ENCODE results near the gene PAXIP1. TPM values are rescaled to one million over a fixed set of nuclear protein-coding genes. Genes with fewer than 3 reads are reported as not detected.

Gene PAXIP1
- total RNA-seq, 6 experiments from 2014 or later = 6.2 to 6.6 (median 6.4) TPM

DNA sequence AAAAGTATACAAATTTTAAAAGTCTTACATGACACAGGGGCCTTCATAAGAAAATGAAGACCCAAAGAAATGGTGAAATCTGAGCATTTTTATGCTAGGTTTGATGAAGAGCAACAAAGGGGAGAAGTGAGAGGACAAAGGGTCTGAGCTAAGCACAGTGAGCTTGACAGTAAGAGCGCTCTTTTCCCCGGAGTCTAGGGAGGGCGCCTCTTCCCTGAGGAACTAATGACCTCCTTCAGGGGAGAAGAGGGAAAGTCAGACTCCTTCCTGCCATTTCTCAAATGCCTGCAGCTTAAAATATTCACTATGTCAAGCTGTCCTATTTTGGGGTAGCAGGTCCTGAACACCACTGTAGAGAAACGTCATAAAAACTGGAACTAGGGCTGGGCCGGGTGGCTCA, 18.1 kb upstream of the PAXIP1 start:
- DNase-seq (no peak), ATAC-seq (no peak)
- intact Hi-C loops (cut with DNase I) = no loop called here
- TF ChIP-seq, protein P1, sequence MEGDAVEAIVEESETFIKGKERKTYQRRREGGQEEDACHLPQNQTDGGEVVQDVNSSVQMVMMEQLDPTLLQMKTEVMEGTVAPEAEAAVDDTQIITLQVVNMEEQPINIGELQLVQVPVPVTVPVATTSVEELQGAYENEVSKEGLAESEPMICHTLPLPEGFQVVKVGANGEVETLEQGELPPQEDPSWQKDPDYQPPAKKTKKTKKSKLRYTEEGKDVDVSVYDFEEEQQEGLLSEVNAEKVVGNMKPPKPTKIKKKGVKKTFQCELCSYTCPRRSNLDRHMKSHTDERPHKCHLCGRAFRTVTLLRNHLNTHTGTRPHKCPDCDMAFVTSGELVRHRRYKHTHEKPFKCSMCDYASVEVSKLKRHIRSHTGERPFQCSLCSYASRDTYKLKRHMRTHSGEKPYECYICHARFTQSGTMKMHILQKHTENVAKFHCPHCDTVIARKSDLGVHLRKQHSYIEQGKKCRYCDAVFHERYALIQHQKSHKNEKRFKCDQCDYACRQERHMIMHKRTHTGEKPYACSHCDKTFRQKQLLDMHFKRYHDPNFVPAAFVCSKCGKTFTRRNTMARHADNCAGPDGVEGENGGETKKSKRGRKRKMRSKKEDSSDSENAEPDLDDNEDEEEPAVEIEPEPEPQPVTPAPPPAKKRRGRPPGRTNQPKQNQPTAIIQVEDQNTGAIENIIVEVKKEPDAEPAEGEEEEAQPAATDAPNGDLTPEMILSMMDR (IDR thresholded peaks at IDR 0.05) = no peak
- TF ChIP-seq POLR2A (IDR thresholded peaks at IDR 0.05) = no peak
- no peaks in the 10 kb centered on the region for H3K4me1 ChIP-seq
- WGBS (ENCODE audit: insufficient coverage, low coverage, low lambda C conversion rate, missing lambda C conversion rate) = 56% methylated on average over 4 of the region's 5 CpGs
- H3K36me3 ChIP-seq = no peaks in the 10 kb centered on the region
- no peak overlapping the region for H3K27ac ChIP-seq
- H3K4me3 ChIP-seq = no peak overlapping the region
- no peaks in the 10 kb centered on the region for H3K27me3 ChIP-seq
- H3K9me3 ChIP-seq = no peaks in the 10 kb centered on the region

DNA sequence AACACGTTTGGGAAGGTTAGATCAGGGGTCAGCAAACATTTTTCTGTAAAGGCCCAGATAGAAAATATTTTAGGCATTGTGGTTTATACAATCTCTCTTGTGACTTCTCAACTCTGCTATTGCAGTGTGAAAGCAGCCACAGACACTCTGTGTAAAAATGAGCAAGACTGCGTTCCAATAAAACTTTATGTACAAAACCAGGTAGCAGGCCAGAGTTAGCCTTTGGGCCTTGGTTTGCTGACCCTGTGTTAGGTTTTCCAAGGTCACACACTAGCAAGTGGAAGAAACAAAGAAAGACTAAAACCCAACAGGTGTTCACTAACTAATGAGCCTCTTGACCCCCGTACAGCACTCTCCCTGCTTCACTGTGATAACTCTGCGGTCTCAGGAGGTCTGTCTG, 14.9 kb upstream of the PAXIP1 start:
- WGBS (ENCODE audit: insufficient coverage, low coverage, low lambda C conversion rate, missing lambda C conversion rate) = 95% methylated on average over 4 of the region's 4 CpGs

DNA sequence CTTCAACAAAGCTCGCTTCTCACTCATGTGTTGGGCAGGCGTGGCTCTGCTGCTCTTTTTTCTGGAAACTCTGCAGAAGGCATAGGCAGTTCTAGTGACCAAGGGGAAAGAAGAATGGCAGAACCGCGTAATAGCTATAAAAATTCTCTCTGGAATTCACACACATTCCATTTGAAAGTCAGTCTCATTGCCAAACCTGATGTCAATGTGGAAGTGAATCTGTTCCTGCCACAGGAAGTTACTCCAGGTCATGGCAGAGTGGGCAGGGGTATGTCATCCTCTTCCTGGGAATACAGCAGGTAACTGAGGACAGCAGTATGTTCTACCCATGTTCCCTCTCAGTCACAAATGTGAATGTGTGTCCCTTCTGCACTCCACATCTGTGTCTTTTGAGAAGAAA, 8.2 kb upstream of the PAXIP1 start:
- intact Hi-C loops (cut with DNase I) = no loop called here
- no peak overlapping the region for H3K27ac ChIP-seq
- H3K4me3 ChIP-seq = no peak overlapping the region
- TF ChIP-seq, protein P1 (IDR thresholded peaks at IDR 0.05) = no peak
- no peak for TF ChIP-seq POLR2A (IDR thresholded peaks at IDR 0.05)
- H3K36me3 ChIP-seq = no peaks in the 10 kb centered on the region
- WGBS (ENCODE audit: insufficient coverage, low coverage, low lambda C conversion rate, missing lambda C conversion rate) = 94% methylated on average over 4 of the region's 4 CpGs
- no peaks in the 10 kb centered on the region for H3K9me3 ChIP-seq
- no peaks in the 10 kb centered on the region for H3K27me3 ChIP-seq
- DNase-seq (no peak), ATAC-seq (no peak)
- H3K4me1 ChIP-seq = no peaks in the 10 kb centered on the region

More for the DNA sequence above, 14.9 kb upstream of the PAXIP1 start:
- ATAC-seq (no peak), DNase-seq (no peak)
- no peaks in the 10 kb centered on the region for H3K4me1 ChIP-seq
- no peaks in the 10 kb centered on the region for H3K36me3 ChIP-seq
- no peak overlapping the region for H3K4me3 ChIP-seq
- intact Hi-C loops (cut with DNase I) = no loop called here
- H3K9me3 ChIP-seq = no peaks in the 10 kb centered on the region
- H3K27me3 ChIP-seq = no peaks in the 10 kb centered on the region
- TF ChIP-seq, protein P1 (IDR thresholded peaks at IDR 0.05) = no peak
- no peak for TF ChIP-seq POLR2A (IDR thresholded peaks at IDR 0.05)
- no peak overlapping the region for H3K27ac ChIP-seq

DNA sequence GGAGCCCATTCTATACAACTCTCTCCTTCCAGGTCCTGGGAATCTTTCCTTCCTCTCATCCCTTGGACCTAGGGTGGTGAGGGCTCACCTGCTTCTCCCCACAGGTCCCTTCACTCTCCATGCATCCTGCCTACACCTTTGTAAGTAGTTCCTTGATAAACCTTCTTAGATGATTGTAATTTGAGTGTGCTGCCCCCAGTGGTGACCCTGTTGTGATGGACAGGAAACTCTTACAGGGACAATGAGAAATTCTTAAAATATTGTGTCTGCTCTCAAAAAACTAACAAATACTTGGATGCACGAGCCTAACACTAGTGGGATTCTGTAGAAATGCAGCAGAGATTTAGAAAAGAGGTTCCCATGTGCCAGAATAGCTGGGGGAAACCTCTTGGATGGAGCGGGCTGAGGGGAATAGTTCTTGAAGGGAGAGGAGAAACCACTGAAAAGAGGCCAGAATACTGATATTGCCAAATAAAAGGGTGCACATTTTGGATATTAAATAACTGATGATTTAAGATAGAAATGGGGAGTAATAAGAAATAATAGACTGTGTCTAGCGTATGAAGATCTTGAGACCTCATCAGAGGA, 6.7 kb upstream of the PAXIP1 start:
- TF ChIP-seq, protein P1 (IDR thresholded peaks at IDR 0.05) = peak; percentile 17 to 49 (median 40)
- TF ChIP-seq POLR2A (IDR thresholded peaks at IDR 0.05) = no peak

More for the DNA sequence above, 6.7 kb upstream of the PAXIP1 start:
- DNase-seq (no peak), ATAC-seq (peak in 3 of 4 donors; percentile 26 to 54 (median 38))
- intact Hi-C loops (cut with DNase I) = no loop called here
- H3K27me3 ChIP-seq = no peaks in the 10 kb centered on the region
- WGBS (ENCODE audit: insufficient coverage, low coverage, low lambda C conversion rate, missing lambda C conversion rate) = 67% methylated on average over 3 of the region's 3 CpGs
- H3K27ac ChIP-seq = no peak overlapping the region
- H3K36me3 ChIP-seq = no peaks in the 10 kb centered on the region
- no peaks in the 10 kb centered on the region for H3K9me3 ChIP-seq
- H3K4me3 ChIP-seq = no peak overlapping the region
- H3K4me1 ChIP-seq = no peaks in the 10 kb centered on the region

Data from right lobe of liver (tissue), 6 donors.